DMS153 (cell line): ENCODE measurements around the gene KRT85.
A peak's percentile ranks its signal among the peaks of the same experiment; 100 is the strongest.
"Not testable (repeated sequence)": the region's sequence is repeated elsewhere in the genome, so short reads cannot be mapped to it uniquely, and the experiment has no call there.

Experiments used
- DNase-seq: peaks from one replicate; lab custom pipeline; 2025; lab: John Stamatoyannopoulos, UW

The KRT85 gene

GRCh38 chr12:52347551-52348510 lies 19.4 kb downstream of the KRT85 start:
- no peak for DNase-seq

DNA sequence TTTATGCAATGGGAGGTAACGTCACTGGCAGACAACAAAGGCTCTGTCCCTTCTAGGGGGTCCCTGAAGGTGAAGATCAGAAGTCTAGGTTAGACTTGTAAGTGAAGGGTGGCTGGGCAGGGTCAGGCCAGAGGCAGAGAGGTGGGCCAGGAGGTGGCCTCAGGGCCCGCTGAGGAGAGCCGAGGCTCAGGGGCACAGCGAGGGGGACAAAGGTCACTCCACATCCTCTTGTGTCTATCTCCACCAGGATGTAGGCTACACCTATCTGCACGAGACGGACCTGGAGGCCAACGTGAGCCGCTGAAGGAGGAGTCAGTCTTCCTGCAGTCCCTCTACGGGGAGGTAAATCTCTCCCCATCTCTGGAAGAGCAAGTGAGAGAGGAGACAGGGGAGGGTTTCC lies 20.3 kb downstream of the KRT85 start:
- no peak for DNase-seq

- DNase-seq = no peak
Observed at GRCh38 chr12:52346593-52346992, 20.7 kb downstream of the KRT85 start.

- DNase-seq = not testable (repeated sequence)
Observed at GRCh38 chr12:52345041-52345440, 22.2 kb downstream of the KRT85 start.

GRCh38 chr12:52344111-52344510 lies 23.2 kb downstream of the KRT85 start:
- DNase-seq = no peak

DNA sequence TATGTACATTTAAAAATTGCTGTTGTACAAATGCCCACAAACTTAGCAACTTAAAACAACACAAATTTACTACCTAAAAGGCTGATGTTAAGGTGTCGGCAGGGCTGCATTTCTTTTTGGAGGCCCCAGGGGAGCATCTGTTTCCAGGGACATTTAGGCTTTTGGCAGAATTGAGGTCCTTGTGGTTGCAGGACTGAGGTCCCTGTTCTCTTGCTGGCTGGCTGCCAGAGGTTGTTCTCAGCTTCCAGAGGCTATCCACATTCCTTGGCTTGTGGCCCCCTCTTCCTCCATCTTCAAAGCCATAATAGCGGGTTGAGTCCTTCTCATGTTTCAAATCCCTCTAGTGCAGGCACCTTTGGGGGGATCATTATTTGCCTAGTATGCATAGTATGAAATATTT lies 23.7 kb downstream of the KRT85 start:
- no peak for DNase-seq

DNA sequence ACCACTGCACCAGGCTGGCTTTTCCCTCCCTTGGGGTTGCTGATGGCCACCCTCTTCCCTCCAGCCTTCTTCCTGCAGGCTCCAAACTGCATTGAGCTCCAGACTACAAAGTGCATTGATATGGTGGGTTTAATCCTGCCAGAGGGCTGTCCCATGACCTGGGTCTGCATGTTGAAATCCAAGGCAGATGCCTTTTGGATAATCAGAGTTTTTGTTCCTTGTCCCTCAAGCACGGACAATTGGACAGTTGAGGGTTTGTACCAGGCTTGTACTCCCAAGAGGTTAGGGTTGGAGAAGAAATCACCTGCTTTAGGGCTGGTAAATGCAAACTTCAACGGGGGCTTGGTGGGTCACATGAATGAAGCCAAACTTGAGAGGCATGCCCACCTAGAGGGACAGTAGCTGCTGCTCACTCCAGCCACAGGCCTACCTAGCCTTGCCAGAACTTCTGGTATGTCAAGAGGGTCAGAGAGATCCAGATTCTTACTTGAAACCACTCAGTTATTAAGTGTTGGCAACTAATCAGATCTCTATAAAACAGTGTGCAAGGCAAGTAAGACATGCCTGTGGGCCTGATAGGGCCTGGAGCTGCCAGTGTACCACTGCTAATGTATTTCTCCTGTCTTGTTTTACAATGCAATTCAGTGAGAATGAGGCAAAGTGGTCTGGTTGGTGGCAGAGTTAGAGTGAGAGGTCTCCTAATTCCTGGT lies 24.3 kb downstream of the KRT85 start:
- DNase-seq = no peak

GRCh38 chr12:52341066-52341580 lies 26.2 kb downstream of the KRT85 start:
- DNase-seq = no peak

DNA sequence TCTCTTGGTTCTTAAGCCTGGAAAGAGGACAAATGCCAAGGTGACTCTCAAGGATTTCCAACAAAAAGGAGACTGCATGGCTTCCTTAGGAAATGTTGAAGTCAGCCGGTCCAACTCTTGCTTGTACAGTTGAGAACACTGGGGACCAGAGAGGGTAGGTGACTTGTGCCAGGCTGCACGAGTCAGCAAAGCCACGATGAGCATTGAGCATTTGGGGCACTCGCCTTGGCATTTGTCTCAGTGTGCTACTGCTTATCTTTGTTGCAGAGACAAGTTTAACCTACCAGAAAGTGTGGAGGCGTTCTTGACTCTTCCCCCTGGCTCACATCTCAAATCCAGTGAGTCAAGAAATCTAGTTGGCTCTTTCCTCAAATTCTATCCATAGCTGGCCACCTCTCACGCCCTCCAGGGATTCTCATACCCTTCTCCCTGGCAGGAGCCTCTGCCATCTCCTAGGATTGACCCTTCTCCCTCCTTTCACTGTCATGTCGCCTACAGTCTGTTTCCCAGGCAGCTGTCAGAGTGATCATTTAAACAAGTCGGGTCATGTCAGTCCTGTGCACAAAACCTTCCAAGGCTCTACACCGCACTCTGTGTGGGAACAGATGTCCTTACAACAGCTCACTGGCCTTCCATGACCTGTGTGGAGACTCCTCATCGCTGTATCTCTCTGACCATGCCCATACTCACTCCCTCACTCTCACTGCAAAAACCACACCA lies 28.9 kb downstream of the KRT85 start:
- DNase-seq = no peak

GRCh38 chr12:52337054-52337453 lies 30.2 kb downstream of the KRT85 start:
- no peak for DNase-seq

DNA sequence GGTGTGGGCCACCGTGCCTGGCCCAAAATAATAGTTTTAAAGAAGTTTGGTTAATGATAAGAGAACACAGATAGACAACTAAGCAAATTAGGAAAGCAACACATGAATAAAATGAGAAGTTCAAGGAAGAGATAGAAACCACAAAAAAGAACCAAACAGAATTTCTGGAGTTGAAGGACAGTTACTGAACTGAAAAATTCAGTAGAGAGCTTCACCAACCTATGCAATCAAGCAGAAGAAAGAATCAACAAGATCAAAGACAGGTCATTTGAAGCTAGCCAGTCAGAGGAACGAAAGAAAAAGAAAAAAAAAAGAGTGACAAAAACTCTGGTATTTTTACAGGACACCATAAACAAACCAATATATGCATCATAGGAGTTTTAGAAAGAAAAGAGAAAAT lies 30.6 kb downstream of the KRT85 start:
- DNase-seq = no peak

DNA sequence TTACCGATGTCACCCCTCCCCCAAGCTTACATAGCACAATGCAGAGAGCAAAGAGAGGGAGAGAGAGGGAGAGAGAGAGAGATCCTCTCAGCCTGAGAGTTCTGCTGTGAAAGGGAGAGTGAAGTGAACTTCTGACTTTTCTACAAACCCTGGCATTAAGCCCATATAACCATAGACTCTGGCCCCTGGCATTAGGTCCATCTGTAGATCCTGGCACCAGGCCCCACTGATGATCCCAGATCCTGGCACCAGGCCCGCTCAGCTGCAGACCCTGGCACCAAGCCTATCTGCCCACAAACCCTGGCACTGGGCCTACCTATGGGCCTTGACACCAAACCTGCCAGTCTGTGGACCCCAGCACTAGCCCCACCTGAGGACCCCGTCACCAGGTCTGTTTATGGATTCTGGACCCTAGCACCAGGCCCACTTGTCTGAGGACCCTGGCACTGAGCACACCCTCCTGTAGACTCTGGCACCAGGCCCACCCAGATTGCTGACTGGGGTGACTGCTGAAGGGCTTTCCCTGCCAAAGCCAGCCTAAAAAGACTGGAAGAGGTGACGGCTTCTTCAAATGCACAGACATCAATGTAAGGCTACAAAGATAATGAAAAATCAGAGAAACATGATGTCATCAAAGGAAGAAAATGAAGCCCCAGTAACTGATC lies 31.6 kb downstream of the KRT85 start:
- DNase-seq = peak; percentile 71

GRCh38 chr12:52334185-52334584 lies 33.1 kb downstream of the KRT85 start:
- no peak for DNase-seq

DNA sequence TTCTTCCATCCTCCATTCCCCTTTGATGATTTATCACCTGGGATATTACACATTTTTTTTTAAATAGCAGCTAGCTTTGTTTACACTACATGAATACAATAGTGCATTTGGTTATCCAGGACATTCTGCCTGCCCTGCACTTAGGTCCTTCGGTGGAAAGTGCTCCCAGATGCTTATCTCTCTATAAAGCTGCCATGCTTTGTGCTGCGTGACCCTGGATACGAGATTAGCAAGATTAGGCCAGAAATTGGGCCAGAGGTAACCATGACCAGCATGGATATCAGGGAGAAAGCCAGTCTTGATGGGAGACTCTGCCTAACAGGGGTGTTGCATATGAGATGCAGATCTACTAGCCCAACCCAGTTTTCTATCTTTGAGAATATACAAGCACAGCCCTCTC lies 34.0 kb downstream of the KRT85 start:
- DNase-seq = peak; percentile 39

DNA sequence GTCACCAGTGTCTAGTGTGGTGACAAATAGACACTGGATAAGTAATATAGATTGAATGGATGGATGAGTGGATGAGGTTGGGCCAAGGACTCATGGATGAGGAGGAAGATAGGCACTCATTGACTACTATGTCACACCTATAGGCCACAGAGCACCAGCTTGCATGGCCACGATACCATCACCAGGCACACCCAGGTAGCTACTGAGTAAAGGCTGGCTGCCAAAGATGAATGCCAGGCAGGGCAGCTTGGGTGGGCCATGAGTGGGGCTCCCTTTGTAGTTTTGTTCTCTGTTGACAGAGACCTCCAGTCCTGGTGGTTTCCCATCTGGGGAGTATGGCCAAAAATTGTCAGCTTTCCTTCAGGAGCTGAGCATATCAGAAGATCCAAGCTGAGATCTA lies 34.9 kb downstream of the KRT85 start:
- no peak for DNase-seq

- DNase-seq = no peak
Observed at GRCh38 chr12:52331833-52332232, 35.4 kb downstream of the KRT85 start.

- no peak for DNase-seq
Observed at GRCh38 chr12:52331039-52331438, 36.2 kb downstream of the KRT85 start.

- no peak for DNase-seq
Observed at GRCh38 chr12:52327830-52328500, 39.3 kb downstream of the KRT85 start.

DNA sequence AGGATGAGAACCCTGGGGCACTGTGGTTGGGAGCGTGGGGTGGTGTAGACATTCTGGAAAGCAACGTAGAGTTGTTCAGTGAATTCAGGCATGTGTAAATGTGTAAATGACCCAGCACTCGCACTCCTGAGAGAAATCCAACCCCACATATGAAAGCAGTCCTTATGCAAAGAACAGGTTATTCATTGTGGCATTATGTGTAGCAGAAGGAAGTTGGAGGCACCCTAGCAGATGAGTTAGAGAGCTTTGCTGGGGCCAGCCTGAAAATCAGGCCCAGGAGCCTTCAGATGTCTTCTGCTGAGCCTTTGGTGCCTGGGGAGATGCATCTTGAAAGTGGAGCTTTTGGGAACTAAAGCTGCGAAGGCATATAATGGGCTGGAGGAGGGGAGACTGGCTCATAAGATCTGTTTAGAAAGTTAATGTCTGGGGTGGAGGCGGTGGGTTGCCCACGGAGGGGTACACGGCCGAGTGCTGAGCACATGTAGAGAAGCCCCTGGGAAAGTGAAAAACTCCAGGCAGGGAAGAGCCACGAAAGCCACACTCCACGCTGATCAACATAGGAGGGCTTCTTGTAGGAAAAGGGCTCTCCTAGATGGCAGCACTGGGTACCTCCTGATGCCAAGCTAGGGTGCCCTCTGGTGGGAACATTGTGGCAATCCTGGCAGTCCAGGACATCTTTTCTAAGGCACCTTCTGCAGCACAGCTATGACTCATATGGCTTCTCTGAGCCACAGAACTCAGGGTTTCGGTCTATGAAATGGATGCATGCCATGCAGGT lies 40.0 kb downstream of the KRT85 start:
- DNase-seq = peak; percentile 79

GRCh38 chr12:52324153-52324444 lies 43.2 kb downstream of the KRT85 start:
- DNase-seq = no peak
